Testis (tissue), 3 donors: Measurements from ENCODE around the gene QPCTL. TPM values are rescaled to one million over a fixed set of nuclear protein-coding genes. Genes with fewer than 3 reads are reported as not detected.
A peak's percentile ranks its signal among the peaks of the same experiment; 100 is the strongest.

Experiments
- DNase-seq: peaks from one replicate; pipeline ENCODE4 v3.0.0-alpha.2; 2019
- H3K27ac ChIP-seq, 2 donors: fragments of 200-600 bp; sonication (generic); one replicate each; pipeline ENCODE4 v1.5.1; 2019
- H3K27me3 ChIP-seq: fragments of 200-600 bp; sonication (generic); one replicate; pipeline ENCODE4 v1.5.1; 2019
- H3K36me3 ChIP-seq: fragments of 200-600 bp; sonication (generic); one replicate; pipeline ENCODE4 v1.5.1; 2017; ENCODE audit warnings: low read depth; ENCODE audit errors: missing control alignments
- H3K4me1 ChIP-seq: fragments of 200-600 bp; sonication (generic); one replicate; pipeline ENCODE4 v1.5.1; 2019
- H3K4me3 ChIP-seq, 2 donors: fragments of 200-600 bp; sonication (generic); one replicate each; pipeline ENCODE4 v1.5.1; 2017 to 2019
- H3K9me3 ChIP-seq: fragments of 200-600 bp; sonication (generic); one replicate; pipeline ENCODE4 v1.5.1; 2017
- POLR2A ChIP-seq: fragments of 450-650 bp; IDR thresholded peaks from one replicate; pipeline ENCODE4 v1.6.1; 2017; ENCODE audit warnings: antibody characterized with exemption, mild to moderate bottlenecking, moderate library complexity
- WGBS, 2 donors: methylation state at CpG; one replicate each; pipeline ENCODE4 v1.1.5; 2018; 5-methylcytosine and 5-hydroxymethylcytosine counted together
- intact Hi-C: fragments of 100-400 bp; cut with DNase I; formaldehyde crosslinking; loops from one replicate; pipeline ENCODE4 v1.15.1; 2023; ENCODE audit warnings: low total_unique reads
- polyA plus RNA-seq: library from polyadenylated mRNA; stranded (reverse); fragments of 350-450 nt; fragmentation: Illumina TruSeq; extraction: RNeasy Lipid Tissue Mini Kit (QIAGEN cat#74804); gene quantifications from one replicate; pipeline ENCODE4 v1.2.3, GENCODE V29; 2014; ENCODE audit warnings: low read depth, low replicate concordance; ENCODE audit not compliant: insufficient read depth
- total RNA-seq, 2 donors: library from RNA; depleted of rRNA; stranded (reverse); fragments of >200 nt; gene quantifications; one replicate each; pipeline ENCODE4 v1.2.3, GENCODE V29; 2016
- TF ChIP-seq, protein P1 (sequence below), 3 experiments: fragments of 450-650 bp in 2 of 3; fragments of 200-600 bp in 1 of 3; sonication (generic) in 1 of 3; IDR thresholded peaks; one replicate each; pipeline ENCODE4 v1.5.1; 2016 to 2019; ENCODE audit warnings: antibody characterized with exemption in 3 of 3, mild to moderate bottlenecking in 2 of 3, moderate library complexity in 1 of 3

The QPCTL gene
- total and polyA plus RNA-seq, 3 donors from 2014 or later, result 3.5 to 6.9 (median 5.3) TPM

DNA sequence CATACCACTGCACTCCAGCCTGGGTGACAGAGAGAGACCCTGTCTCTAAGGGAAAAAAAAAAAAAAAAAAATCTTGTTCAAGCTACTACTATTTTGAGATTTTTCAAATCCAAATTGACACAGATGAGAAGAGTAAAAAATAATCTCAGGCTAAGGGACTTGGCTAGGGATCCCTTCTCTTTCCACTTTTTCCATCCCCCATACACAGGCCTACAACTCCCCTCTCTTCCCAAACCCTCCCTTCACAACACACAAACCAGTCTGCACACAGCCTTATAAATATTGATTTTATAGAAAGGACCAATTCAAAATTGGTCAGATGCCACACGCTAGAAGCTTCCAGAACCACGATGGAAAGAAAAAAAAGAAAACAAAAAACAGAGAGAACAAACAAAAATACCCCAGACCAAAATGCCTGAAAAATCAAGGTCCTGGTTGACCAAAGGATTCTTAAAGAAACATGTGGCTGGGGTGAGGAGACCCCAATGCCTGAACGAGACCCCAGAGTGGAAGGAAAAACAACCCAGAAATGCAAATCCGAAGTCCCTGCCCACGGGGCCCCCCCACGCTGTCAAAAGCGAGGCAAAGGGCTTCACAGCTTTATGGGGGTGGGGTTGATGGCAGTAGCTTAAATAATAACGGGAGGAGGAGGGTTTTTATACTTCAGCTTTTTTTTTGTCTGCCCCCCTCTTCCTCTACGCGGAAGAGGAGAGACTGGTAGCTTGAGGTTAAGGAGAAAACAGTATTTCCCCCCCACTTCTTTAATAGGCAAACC lies 18.1 kb downstream of the QPCTL start:
- no peak for TF ChIP-seq POLR2A
- TF ChIP-seq, protein P1, sequence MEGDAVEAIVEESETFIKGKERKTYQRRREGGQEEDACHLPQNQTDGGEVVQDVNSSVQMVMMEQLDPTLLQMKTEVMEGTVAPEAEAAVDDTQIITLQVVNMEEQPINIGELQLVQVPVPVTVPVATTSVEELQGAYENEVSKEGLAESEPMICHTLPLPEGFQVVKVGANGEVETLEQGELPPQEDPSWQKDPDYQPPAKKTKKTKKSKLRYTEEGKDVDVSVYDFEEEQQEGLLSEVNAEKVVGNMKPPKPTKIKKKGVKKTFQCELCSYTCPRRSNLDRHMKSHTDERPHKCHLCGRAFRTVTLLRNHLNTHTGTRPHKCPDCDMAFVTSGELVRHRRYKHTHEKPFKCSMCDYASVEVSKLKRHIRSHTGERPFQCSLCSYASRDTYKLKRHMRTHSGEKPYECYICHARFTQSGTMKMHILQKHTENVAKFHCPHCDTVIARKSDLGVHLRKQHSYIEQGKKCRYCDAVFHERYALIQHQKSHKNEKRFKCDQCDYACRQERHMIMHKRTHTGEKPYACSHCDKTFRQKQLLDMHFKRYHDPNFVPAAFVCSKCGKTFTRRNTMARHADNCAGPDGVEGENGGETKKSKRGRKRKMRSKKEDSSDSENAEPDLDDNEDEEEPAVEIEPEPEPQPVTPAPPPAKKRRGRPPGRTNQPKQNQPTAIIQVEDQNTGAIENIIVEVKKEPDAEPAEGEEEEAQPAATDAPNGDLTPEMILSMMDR (IDR thresholded peaks at IDR 0.05), result no peak
- Histone ChIP-seq H3K4me3 (no peak overlapping the region), H3K27ac (no peak overlapping the region), H3K9me3 (no peaks in the 10 kb centered on the region), H3K36me3 (no peaks in the 10 kb centered on the region), H3K27me3 (no peaks in the 10 kb centered on the region), H3K4me1 (no peaks in the 10 kb centered on the region)
- no peak for DNase-seq
- WGBS, 2 donors, result 56 to 65% methylated on average over 10 of the region's 10 CpGs
- intact Hi-C loops, result no loop called here

GRCh38 chr19:45711851-45712698 lies 19.6 kb downstream of the QPCTL start:
- DNase-seq, result no peak
- WGBS, 2 donors, result 74 to 80% methylated on average over 29 to 75 of the region's 76 CpGs
- intact Hi-C loops, result no loop called here
- Histone ChIP-seq H3K4me3 (peak overlapping the region in 1 of 2 donors; percentile 18), H3K27ac (no peak overlapping the region), H3K27me3 (no peaks in the 10 kb centered on the region), H3K36me3 (no peaks in the 10 kb centered on the region), H3K4me1 (peaks cover 4% of the 10 kb centered on the region), H3K9me3 (no peaks in the 10 kb centered on the region)
- no peak for TF ChIP-seq POLR2A
- TF ChIP-seq, protein P1 (IDR thresholded peaks at IDR 0.05), result no peak

DNA sequence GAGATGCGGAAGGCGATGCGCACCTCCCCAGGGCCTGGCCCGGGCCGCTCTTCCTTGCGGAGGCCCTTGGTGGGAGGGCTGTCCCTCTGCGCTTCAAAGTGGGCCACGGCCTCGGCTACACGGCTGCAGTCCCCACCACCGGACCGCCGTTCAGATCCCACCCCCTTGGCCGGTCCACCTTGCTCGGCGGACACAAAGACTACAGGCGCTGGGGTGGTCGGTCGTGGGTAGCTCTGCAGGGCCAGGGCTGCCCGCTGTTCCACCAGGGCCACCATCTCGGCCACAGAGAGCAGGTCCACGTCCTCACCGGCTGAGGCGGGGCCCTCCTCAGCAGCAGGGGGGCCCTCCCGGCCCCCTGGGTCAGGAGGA lies 20.2 kb downstream of the QPCTL start:
- Histone ChIP-seq H3K4me3 (peak overlapping the region in 1 of 2 donors; percentile 18), H3K27ac (no peak overlapping the region), H3K4me1 (peaks cover 4% of the 10 kb centered on the region), H3K36me3 (no peaks in the 10 kb centered on the region), H3K27me3 (no peaks in the 10 kb centered on the region), H3K9me3 (no peaks in the 10 kb centered on the region)
- intact Hi-C loops, result no loop called here
- TF ChIP-seq POLR2A, result no peak
- no peak for DNase-seq
- 70 to 81% methylated on average over 2 to 24 of the region's 25 CpGs for WGBS, 2 donors

DNA sequence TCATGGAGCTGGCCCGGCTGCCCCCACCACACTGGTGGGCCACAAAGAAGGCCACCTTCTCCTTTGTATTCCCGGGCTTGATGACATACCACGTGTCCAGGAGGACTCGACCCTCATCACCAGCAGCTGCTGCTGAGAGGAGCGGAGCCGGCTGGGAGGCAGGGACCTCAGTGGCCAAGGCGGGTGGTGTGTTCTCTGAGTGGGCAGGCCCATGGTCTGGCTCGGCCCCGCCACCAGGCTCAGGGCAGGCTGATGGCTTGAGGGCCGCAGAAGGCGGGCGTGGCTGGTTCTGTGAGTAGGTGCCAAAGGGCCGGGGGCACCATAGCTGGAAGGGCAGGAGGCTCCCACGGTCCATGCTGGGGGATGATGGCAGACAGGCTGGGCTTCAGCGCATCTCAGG lies 20.7 kb downstream of the QPCTL start:
- intact Hi-C loops, result no loop called here
- WGBS, 2 donors, result 78 to 95% methylated on average over 11 to 15 of the region's 15 CpGs
- Histone ChIP-seq H3K27ac (no peak overlapping the region), H3K36me3 (no peaks in the 10 kb centered on the region), H3K4me1 (peaks cover 4% of the 10 kb centered on the region), H3K4me3 (no peak overlapping the region), H3K27me3 (no peaks in the 10 kb centered on the region), H3K9me3 (no peaks in the 10 kb centered on the region)
- DNase-seq, result no peak
- TF ChIP-seq, protein P1 (IDR thresholded peaks at IDR 0.05), result no peak
- no peak for TF ChIP-seq POLR2A

GRCh38 chr19:45715139-45715538 lies 22.7 kb downstream of the QPCTL start:
- DNase-seq, result no peak
- Histone ChIP-seq H3K36me3 (no peaks in the 10 kb centered on the region), H3K27ac (no peak overlapping the region), H3K4me1 (peaks cover 9% of the 10 kb centered on the region), H3K27me3 (no peaks in the 10 kb centered on the region), H3K9me3 (no peaks in the 10 kb centered on the region), H3K4me3 (no peak overlapping the region)
- TF ChIP-seq POLR2A, result no peak
- TF ChIP-seq, protein P1 (IDR thresholded peaks at IDR 0.05), result no peak
- 91 to 97% methylated on average over 3 of the region's 3 CpGs for WGBS, 2 donors
- intact Hi-C loops, result no loop called here
